ENCODE data around the gene HOXB7. TPM values are rescaled to one million over a fixed set of nuclear protein-coding genes. Genes with fewer than 3 reads are reported as not detected.

HOXB7 gene
- total RNA-seq, 2 donors from 2014 or later = 0.24 to 0.78 TPM

DNA sequence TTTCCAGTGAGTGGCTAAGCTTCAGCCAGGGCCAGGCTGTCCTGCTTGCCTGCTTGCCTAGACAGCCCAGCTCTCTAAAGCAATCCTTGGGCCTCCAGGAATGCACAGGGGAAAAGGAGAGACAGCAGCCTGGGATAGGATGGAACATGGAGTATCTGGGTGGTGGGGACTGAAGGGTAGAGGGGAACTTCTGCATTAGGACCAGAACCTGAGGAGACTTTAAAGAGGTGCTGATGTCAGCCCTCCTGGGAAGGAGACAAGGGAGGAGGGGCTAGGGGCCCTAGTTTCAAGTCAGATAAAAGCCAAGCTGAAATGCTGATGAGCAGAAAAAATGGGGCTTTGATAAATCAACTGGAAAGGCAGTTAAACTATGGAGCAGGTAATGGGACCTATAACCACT lies 1.8 kb downstream of the HOXB7 start:
- TF ChIP-seq, protein P1, sequence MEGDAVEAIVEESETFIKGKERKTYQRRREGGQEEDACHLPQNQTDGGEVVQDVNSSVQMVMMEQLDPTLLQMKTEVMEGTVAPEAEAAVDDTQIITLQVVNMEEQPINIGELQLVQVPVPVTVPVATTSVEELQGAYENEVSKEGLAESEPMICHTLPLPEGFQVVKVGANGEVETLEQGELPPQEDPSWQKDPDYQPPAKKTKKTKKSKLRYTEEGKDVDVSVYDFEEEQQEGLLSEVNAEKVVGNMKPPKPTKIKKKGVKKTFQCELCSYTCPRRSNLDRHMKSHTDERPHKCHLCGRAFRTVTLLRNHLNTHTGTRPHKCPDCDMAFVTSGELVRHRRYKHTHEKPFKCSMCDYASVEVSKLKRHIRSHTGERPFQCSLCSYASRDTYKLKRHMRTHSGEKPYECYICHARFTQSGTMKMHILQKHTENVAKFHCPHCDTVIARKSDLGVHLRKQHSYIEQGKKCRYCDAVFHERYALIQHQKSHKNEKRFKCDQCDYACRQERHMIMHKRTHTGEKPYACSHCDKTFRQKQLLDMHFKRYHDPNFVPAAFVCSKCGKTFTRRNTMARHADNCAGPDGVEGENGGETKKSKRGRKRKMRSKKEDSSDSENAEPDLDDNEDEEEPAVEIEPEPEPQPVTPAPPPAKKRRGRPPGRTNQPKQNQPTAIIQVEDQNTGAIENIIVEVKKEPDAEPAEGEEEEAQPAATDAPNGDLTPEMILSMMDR (IDR thresholded peaks at IDR 0.05) = no peak
- Histone ChIP-seq H3K4me3 (no peak overlapping the region), H3K27ac (no peak overlapping the region), H3K27me3 (peaks cover 70 to 88% of the 10 kb centered on the region in 2 donors), H3K9me3 (no peaks in the 10 kb centered on the region), H3K4me1 (peaks cover 0 to 40% of the 10 kb centered on the region in 2 donors), H3K36me3 (no peaks in the 10 kb centered on the region)
- no peak for DNase-seq (ENCODE audit: low spot score)

DNA sequence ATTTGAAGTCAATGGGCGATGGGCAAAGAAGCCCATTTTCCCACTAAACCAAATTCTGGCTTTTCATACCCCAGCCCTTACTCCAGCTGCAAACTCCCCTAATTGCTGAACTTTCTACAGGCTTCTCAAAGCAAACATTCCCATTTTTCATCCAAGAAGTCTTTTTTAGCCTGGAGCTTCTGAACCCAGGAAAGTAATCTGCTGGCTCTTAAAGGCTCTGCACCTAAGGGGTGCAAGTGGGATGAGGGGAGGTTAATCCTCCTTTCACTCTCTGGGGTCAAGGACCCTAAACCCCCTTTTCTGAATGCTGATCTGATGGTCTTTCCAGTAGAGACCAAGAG lies 2.4 kb downstream of the HOXB7 start:
- no peaks in the 10 kb centered on the region for H3K36me3 ChIP-seq

DNA sequence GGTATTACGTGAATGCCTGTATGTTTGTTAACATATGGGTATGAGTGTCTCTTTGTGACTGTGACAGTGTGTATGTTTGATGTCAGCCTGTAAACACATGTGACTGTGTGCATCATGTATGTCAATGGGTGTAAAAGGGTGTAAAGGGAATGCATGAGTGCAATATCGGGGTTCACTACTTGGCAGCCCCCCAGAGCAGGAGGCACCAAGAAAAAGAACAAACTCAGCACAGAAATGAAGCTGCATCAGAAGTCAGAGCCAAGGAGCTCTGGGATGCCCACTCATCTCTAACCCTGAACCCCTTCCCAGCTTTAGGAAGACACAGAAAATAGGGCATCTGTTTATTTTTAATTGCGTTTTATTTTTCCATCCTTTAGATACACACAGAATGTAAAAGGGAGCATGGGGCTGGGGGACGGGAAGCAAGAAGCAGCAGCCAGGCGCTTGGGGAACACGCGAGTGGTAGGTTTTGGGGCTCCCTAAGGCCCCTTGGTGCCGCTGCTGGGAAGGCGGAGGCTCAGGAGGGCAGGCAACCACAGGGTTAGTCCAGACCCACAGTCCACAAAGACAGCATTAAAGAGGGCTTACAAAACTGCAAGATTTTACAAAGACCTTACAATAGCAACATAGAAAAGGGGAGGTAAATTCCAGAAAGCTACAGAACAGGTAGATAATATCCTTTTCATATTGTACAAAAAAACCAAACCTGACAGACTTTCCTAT lies 3.8 kb downstream of the HOXB7 start:
- TF ChIP-seq, protein P1 (IDR thresholded peaks at IDR 0.05) = no peak
- H3K27me3 ChIP-seq = peaks cover 73 to 89% of the 10 kb centered on the region in 2 donors
- H3K4me3 ChIP-seq = no peak overlapping the region
- peaks cover 0 to 28% of the 10 kb centered on the region in 2 donors for H3K4me1 ChIP-seq
- peaks cover 0 to 4% of the 10 kb centered on the region in 2 donors for H3K9me3 ChIP-seq
- H3K27ac ChIP-seq = no peak overlapping the region
- no peak for DNase-seq (ENCODE audit: low spot score)
- H3K36me3 ChIP-seq = no peaks in the 10 kb centered on the region

More for the DNA sequence above, 2.4 kb downstream of the HOXB7 start:
- Histone ChIP-seq H3K27ac (no peak overlapping the region), H3K4me3 (no peak overlapping the region), H3K4me1 (peaks cover 0 to 35% of the 10 kb centered on the region in 2 donors), H3K9me3 (no peaks in the 10 kb centered on the region), H3K27me3 (peaks cover 71 to 88% of the 10 kb centered on the region in 2 donors)
- no peak for DNase-seq (ENCODE audit: low spot score)
- TF ChIP-seq, protein P1 (IDR thresholded peaks at IDR 0.05) = no peak

DNA sequence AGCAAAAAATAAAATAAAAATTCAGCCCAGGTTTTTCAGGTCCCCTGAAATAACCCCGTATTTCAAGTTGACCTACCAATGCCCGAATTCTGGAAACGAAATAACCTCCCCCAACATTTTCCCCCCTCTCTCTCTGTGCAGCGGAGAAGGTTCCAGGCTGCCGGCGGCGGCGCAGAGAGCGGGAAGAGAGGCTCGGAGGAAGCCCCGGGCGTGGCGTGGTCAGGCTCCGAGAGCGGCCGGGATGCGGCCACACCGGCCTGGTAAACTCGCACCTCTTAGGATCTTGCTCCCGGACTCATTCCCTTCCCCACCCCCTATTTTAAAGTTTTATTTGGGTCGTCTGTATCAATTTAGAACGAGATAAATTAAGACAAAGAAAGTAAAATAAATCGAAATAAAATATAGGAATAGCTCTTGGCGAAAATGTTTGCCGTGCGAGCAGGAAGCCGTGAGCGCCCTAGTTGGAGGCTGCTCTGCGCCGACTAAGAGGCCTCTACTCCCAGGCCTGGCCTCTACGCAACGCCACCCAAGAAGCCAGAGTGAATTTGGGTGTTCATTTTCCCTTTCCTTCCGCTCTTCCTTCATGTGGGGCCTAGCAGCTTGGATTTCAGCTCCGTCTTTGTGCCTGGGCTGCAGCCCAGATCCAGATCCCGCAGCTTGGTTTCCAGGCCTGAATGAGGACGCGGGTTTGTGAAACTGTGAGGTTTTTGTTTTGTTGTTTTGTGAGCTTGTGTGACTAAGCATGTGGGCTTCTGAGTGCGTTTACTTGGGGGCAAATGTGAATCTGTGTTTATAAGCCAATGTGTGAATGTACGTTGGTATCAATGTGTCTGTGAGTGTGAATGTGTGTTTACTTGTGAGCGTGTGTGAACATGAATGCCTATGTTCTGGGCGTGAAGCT lies 4.6 kb downstream of the HOXB7 start:
- TF ChIP-seq, protein P1 (IDR thresholded peaks at IDR 0.05) = no peak
- Histone ChIP-seq H3K36me3 (no peaks in the 10 kb centered on the region), H3K27ac (no peak overlapping the region), H3K4me3 (no peak overlapping the region), H3K27me3 (peaks cover 69 to 89% of the 10 kb centered on the region in 2 donors), H3K4me1 (peaks cover 0 to 22% of the 10 kb centered on the region in 2 donors), H3K9me3 (peaks cover 0 to 4% of the 10 kb centered on the region in 2 donors)
- no peak for DNase-seq (ENCODE audit: low spot score)

DNA sequence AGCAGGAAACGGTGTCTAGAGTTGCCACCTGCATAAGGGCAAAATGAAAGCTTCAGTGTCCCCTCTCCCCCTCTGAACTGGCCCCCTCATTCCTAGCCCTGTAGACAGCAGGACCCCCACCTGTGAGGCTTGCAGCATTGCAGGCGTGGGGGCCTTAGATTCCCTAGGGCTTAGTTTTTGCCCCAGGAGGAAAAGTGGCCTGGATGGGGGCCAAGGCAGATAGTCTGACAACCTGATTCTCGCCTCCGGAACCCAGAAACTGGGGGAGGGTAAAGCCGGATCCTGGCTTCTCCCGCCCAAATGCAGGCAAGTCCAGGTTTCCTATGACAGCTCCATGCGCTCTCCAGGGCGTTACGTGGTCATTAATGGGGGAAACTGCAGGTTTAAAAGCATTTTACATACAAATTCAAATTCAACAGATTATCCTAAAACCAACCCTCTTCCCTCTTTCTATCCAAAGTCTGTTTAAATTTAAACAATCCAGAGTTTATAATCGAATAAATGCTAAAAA lies 5.4 kb downstream of the HOXB7 start:
- no peak for DNase-seq (ENCODE audit: low spot score)
- TF ChIP-seq, protein P1 (IDR thresholded peaks at IDR 0.05) = no peak
- no peak overlapping the region for H3K27ac ChIP-seq
- peaks cover 0 to 4% of the 10 kb centered on the region in 2 donors for H3K9me3 ChIP-seq
- H3K36me3 ChIP-seq = no peaks in the 10 kb centered on the region
- peaks cover 67 to 86% of the 10 kb centered on the region in 2 donors for H3K27me3 ChIP-seq
- no peak overlapping the region for H3K4me3 ChIP-seq
- H3K4me1 ChIP-seq = peaks cover 0 to 14% of the 10 kb centered on the region in 2 donors
